Urinary bladder (tissue), 4 donors: ENCODE data around the gene FRRS1. TPM values are rescaled to one million over a fixed set of nuclear protein-coding genes. Genes with fewer than 3 reads are reported as not detected.

Experiments used
- DNase-seq: peaks from one replicate; pipeline ENCODE4 v3.0.0-alpha.2; 2015; ENCODE audit errors: extremely low spot score
- H3K27ac ChIP-seq: one replicate; pipeline ENCODE4 v1.5.1; 2013; ENCODE audit warnings: low read depth, mild to moderate bottlenecking, moderate library complexity
- H3K36me3 ChIP-seq: one replicate; pipeline ENCODE4 v1.6.1; 2013; ENCODE audit warnings: mild to moderate bottlenecking, moderate library complexity; ENCODE audit not compliant: insufficient read depth
- H3K4me1 ChIP-seq: one replicate; pipeline ENCODE4 v1.6.1; 2013; ENCODE audit warnings: mild to moderate bottlenecking, moderate library complexity; ENCODE audit not compliant: insufficient read depth
- H3K4me3 ChIP-seq: one replicate; pipeline ENCODE4 v1.5.1; 2013; ENCODE audit warnings: low read depth, low read length
- WGBS: extraction: QIAGEN DNeasy Blood & Tissue Kit; methylation state at CpG from one replicate; pipeline ENCODE4 v1.1.7; 2013; 5-methylcytosine and 5-hydroxymethylcytosine counted together
- polyA plus RNA-seq: library from polyadenylated mRNA; stranded (reverse); fragments of 200-250 nt; gene quantifications from one replicate; pipeline ENCODE4 v1.2.3, GENCODE V29; 2013
- total RNA-seq: library from RNA; depleted of rRNA; stranded (reverse); fragments of >200 nt; gene quantifications from one replicate; pipeline ENCODE4 v1.2.3, GENCODE V29; 2014
- donor health status: healthy with polysubstance abuse.
- donor health status: healthy.

The FRRS1 gene
- total and polyA plus RNA-seq, 2 donors = 3.4 to 23.2 TPM

DNA sequence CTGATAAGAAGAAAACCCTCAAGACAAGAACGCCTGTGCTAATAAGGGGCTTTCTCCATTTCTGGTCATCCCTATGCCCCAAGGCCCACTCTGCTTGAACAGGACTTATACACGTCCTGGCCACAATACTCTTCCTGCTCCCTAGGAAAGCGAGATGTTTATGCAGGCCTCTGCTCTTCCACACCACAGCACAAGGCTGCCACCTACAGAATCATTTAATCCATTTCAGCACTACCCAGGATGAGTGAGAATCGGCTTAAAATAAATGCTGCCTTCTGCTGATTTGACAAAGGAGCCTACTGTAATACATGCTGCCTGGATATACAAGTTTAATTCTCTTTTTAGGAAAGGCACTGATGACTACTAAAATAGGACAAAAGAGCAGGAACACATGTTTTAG, 29.4 kb downstream of the FRRS1 start:
- Histone ChIP-seq H3K4me3 (no peak overlapping the region), H3K27ac (no peak overlapping the region), H3K4me1 (no peaks in the 10 kb centered on the region), H3K36me3 (peaks cover 6% of the 10 kb centered on the region)
- WGBS = 38% methylated on average over 4 of the region's 4 CpGs
- DNase-seq = no peak

DNA sequence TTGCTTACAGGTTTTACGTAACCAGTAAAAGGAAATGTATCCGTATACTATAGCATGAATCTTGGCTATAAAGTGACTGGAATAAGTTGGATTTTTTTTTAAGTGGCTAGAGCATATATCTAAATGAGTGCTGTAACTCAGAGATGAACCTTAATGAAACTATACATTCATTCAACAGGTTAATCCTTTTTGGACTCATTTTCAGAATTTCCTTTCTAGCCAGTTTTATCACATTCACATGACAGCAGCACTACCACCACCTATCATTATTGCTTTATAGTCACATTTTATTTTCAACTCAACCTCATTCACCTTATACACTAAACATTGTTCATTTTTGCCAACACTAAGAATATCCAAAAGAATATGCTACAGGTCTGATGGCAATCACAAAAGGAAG, 30.6 kb downstream of the FRRS1 start:
- no peaks in the 10 kb centered on the region for H3K36me3 ChIP-seq
- 70% methylated on average over 2 of the region's 2 CpGs for WGBS
- no peak overlapping the region for H3K27ac ChIP-seq
- no peak overlapping the region for H3K4me3 ChIP-seq
- no peak for DNase-seq
- H3K4me1 ChIP-seq = no peaks in the 10 kb centered on the region

DNA sequence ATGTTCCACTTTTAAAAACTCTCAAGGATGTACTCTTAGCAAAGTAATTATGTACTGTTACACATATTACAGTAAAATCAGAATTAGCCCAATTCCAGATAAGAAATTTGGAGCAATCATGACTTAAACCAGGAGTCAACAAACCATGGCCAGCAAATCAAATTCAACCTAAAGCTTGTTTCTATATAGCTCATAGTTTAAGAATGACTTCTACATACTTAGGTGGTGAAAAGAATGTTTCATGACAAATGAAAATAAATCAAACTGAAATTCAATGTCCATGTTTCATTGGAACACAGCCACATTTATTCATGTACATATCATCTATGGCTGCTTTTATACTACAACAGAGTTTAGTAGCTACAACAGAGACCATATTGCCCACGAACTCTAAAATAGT, 35.1 kb downstream of the FRRS1 start:
- no peak for DNase-seq
- no peak overlapping the region for H3K27ac ChIP-seq
- no peaks in the 10 kb centered on the region for H3K4me1 ChIP-seq
- WGBS = 93% methylated on average over 1 of the region's 1 CpG
- H3K36me3 ChIP-seq = no peaks in the 10 kb centered on the region
- no peak overlapping the region for H3K4me3 ChIP-seq

DNA sequence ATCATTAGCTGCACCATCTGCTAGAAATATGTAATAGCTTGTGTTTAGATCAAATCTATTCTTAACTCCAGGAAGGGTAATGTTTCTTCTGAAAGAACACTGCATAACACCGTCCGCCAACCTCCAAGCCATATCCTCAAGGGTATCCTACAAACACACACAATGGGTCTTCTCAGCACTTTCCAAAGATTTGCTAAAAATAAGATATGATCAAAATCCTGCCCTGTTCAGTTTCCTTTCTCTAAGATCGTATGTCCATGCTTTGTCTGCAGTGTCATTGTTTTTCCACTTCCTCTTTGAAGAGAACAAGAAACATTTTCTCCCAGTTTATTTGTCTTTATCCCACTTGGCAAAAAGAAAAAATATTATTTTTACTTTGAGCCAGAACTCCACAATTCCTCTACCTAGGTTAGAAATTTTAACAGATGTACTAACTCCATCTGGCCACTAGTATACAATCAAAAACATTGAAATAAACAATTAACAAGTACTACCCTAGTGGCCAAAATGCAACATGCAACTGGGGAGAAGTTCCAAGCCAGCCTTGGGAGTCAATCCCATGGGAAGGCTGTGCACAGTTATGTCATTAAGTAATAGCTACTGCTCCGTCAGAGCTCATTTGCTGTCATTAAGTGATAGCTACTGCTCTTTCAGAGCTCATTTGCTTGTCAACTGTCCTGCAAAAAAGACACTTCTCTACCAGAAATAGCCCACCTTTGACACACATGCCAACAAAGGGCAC, 37.8 kb downstream of the FRRS1 start:
- H3K4me1 ChIP-seq = no peaks in the 10 kb centered on the region
- no peaks in the 10 kb centered on the region for H3K36me3 ChIP-seq
- DNase-seq = no peak
- WGBS = 77% methylated on average over 4 of the region's 4 CpGs
- no peak overlapping the region for H3K4me3 ChIP-seq
- no peak overlapping the region for H3K27ac ChIP-seq

DNA sequence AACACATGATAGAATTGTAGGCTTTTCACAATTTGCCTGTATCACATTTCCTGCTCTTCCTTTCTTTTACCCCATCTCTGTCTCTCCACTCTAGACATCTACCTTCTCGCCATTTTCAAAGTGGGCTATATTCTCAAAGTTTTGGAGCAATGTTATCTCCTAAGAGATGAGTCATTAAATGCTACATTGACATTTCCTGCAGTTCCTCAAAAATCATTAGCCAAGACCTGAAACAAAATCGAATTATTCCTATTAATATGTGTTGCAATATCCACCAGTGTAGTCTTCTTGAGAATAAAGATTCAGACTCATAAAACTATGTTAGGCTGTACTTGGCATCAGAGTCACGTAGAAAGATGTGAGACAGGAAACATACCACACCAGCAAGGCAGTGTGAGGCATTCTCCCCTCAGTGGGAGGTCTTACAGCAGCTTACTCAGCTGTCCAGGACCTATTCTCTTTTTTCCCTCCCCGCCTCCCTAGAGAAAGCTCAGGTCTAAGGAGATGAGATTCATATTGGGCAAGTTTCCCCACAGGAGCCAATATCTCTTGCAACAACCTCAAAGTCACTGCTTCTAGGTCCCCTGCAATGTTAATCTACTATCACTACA, 38.8 kb downstream of the FRRS1 start:
- 70% methylated on average over 4 of the region's 4 CpGs for WGBS
- no peak overlapping the region for H3K4me3 ChIP-seq
- no peak overlapping the region for H3K27ac ChIP-seq
- H3K36me3 ChIP-seq = no peaks in the 10 kb centered on the region
- no peaks in the 10 kb centered on the region for H3K4me1 ChIP-seq
- DNase-seq = no peak

DNA sequence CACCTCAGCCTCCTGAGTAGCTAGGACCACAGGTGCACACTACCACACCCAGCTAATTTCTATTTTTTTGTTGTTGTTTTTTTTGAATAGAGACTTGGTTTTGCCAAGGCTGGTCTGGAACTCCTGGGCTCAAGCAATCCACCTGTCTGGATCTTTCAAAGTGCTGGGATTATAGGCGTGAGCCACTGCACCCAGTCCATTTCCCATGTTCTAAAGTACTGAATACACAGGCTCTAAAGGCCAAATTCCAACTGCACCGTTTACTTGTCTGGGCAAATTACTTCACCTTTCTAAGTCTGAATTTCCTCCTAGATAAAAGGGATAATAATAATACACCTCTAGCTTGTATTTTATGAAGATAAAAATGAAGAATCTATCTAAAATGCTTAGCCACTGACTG, 39.6 kb downstream of the FRRS1 start:
- WGBS = 85% methylated on average over 2 of the region's 2 CpGs
- no peaks in the 10 kb centered on the region for H3K36me3 ChIP-seq

DNA sequence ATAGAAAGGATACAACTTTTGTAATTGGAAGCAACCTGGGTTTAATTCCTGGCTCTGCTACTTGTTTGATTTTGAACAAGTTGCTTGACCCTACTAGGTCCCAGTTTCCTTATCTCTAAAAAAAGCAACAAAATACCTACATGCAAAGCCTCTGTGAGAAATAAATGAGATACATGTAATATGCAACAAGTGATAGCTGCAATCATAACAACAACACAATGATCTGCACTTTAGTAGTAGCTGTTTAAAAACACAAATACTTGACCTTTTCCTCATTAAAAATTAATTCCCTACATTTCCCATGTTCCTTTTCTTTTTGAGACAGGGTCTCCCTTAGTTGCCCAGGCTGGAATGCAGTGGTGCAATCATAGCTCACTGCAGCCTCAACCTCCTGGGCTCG, 40.0 kb downstream of the FRRS1 start:
- H3K4me1 ChIP-seq = no peaks in the 10 kb centered on the region
- H3K27ac ChIP-seq = no peak overlapping the region
- H3K4me3 ChIP-seq = no peak overlapping the region
- no peaks in the 10 kb centered on the region for H3K36me3 ChIP-seq
- WGBS = 95% methylated on average over 1 of the region's 1 CpG
- DNase-seq = no peak

More for the DNA sequence above, 39.6 kb downstream of the FRRS1 start:
- H3K4me1 ChIP-seq = no peaks in the 10 kb centered on the region
- DNase-seq = no peak
- H3K27ac ChIP-seq = no peak overlapping the region
- H3K4me3 ChIP-seq = no peak overlapping the region

DNA sequence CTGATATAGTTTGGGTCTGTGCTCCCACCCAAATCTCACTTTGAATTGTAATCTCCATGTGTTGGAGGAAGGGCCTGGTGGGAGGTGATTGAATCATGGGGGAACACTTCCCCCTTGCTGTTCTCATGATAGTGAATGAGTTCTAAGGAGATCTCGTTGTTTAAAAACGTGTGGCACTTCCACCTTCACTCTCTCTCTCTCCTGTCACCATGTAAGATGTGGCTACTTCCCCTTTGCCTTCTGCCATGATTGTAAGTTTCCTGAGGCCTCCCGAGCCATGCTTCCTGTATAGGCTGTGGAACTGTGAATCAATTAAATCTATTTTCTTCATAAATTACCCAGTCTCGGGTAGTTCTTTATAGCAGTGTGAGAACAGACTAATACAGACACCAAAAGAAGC, 40.4 kb downstream of the FRRS1 start:
- no peaks in the 10 kb centered on the region for H3K36me3 ChIP-seq
- no peak overlapping the region for H3K27ac ChIP-seq
- no peak overlapping the region for H3K4me3 ChIP-seq
- no peak for DNase-seq
- WGBS = 68% methylated on average over 4 of the region's 4 CpGs
- H3K4me1 ChIP-seq = no peaks in the 10 kb centered on the region

DNA sequence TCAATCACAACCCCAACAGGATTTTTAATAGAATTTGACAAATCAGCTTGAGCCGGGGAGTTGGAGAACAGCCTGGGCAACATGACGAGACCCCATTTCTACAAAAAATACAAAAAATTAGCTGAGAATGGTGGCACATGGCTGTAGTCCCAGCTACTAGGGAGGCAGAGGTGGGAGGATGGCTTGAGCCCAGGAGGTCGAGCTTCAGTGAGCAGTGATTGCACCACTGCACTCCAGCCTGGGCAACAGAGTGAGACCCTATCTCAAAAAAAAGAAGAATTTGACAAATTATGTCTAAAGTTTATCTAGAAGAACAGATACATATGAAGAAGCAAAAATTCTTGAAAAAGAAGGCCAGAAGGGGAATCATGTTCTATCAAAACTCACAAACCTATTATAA, 43.2 kb downstream of the FRRS1 start:
- H3K4me3 ChIP-seq = no peak overlapping the region
- H3K27ac ChIP-seq = no peak overlapping the region
- H3K36me3 ChIP-seq = no peaks in the 10 kb centered on the region
- no peaks in the 10 kb centered on the region for H3K4me1 ChIP-seq
- WGBS = 96% methylated on average over 3 of the region's 3 CpGs
- DNase-seq = no peak

DNA sequence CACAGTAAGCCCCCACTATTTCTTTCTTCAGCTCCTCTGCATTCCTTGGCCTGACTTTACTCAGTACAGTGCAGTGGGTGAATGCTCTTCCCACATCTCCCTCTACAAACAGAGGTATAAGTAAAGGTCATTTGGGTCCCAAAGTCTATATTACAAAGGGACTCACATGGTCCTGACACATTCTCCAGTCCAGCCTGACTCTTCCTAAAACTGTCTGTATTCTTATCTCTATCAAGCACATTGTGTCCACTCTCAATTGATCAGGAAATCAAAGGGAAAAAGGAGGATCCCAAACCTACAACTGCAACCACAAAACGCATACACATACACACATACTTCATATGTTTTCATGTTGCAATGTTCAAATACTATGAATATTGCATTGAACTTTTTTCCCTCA, 49.4 kb downstream of the FRRS1 start:
- Histone ChIP-seq H3K27ac (no peak overlapping the region), H3K36me3 (peaks cover 4% of the 10 kb centered on the region), H3K4me3 (no peak overlapping the region), H3K4me1 (no peaks in the 10 kb centered on the region)
- 95% methylated on average over 1 of the region's 1 CpG for WGBS
- DNase-seq = no peak

DNA sequence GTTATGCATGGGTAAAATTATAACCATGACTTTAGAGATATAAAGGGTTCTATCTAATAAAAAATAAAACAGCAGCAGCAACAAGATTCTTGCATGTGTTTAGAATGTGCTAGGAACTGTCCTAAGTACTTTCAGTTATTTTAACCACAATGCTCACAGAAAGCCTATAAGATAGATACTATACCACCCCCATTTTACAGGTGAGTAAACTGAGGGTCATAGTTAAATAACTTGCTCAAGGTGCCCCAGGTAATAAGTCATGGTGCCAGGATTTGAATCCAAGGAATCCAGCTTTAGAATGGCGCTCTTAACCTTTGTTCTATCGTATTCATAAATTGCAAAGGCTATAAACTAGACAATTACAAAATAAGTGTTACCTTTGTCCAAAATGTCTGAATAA, 53.4 kb downstream of the FRRS1 start:
- H3K36me3 ChIP-seq = peaks cover 5% of the 10 kb centered on the region
- WGBS = 98% methylated on average over 2 of the region's 2 CpGs
- no peaks in the 10 kb centered on the region for H3K4me1 ChIP-seq
- H3K27ac ChIP-seq = no peak overlapping the region
- no peak overlapping the region for H3K4me3 ChIP-seq
- DNase-seq = no peak

DNA sequence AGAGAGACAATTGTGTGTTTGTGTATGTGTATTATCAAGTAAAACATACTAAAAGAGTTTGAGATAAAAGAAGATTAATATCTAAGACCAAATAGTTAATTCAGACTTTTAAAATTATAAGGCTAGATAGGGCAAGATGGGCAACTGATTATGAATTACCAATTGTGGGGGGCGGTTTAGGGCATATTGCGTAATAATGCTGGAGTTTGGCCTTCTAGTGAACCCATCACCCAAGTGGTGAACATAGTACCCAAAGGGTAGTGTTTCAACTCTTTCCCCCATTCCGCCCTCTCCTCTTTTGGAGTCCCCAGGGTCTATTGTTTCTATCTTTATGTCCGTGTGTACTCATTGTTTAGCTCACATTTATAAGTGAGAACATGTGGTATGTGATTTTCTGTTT, 55.4 kb downstream of the FRRS1 start:
- H3K27ac ChIP-seq = no peak overlapping the region
- no peak for DNase-seq
- peaks cover 5% of the 10 kb centered on the region for H3K36me3 ChIP-seq
- H3K4me1 ChIP-seq = no peaks in the 10 kb centered on the region
- no peak overlapping the region for H3K4me3 ChIP-seq
- 98% methylated on average over 4 of the region's 4 CpGs for WGBS

DNA sequence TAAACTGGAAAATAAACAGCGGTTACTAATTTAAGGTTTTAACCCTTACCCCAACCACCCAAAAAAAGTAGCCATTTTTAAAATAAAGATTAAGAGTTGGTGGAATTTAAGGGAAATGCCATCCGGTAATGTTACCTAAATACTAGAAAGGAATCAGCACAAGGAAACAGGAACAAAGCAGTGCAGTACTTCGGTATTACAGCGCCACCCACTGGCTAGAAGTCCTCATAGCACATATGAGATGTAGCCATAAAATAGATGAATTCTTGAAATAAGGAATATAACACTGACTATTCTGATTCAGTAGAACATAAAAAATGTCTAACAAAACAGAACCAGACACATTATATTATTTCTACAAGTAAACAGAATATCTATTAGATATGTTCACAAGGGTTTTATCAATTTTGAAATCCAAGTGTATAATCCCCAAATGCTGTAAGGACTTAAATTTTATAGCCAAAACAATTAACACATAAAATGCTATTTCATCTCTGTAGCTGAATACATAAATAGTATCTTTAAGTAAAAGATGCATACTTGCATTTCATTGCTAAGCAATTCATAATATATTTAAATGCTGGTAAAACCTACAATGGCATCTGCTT, 58.8 kb downstream of the FRRS1 start:
- H3K27ac ChIP-seq = no peak overlapping the region
- peak; percentile 29 for DNase-seq
- no peak overlapping the region for H3K4me3 ChIP-seq
- no peaks in the 10 kb centered on the region for H3K4me1 ChIP-seq
- peaks cover 4% of the 10 kb centered on the region for H3K36me3 ChIP-seq
- WGBS = 22% methylated on average over 4 of the region's 4 CpGs

DNA sequence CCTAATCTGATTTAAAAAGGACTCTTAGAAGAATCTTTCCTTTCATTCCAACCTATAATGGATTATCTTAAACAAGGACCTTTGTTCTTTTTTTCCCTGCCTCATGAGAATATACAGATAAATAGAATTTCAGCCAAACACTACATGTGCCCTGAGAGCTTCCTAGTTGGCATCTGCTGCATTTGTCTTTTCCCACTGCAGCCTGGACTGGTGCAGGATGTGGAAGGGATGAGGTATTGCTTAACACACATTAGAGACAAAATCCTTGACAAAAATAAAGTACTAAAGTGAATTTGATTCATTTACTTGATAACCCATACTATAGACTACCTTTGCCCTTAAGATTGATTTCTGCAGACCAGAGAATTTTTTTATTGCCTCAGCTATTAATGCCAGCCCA, 61.0 kb downstream of the FRRS1 start:
- H3K4me3 ChIP-seq = no peak overlapping the region
- H3K36me3 ChIP-seq = no peaks in the 10 kb centered on the region
- DNase-seq = no peak
- H3K4me1 ChIP-seq = no peaks in the 10 kb centered on the region
- no peak overlapping the region for H3K27ac ChIP-seq
